Muscle of leg (tissue), 11 donors: ENCODE results near the gene ERI3. TPM values are rescaled to one million over a fixed set of nuclear protein-coding genes. Genes with fewer than 3 reads are reported as not detected.

Source experiments
- DNase-seq: peaks from one replicate; pipeline ENCODE4 v3.0.0; 2013
- H3K27ac ChIP-seq: one replicate; pipeline ENCODE4 v1.5.1; 2013; ENCODE audit warnings: mild to moderate bottlenecking, low read length, control low read depth
- H3K27me3 ChIP-seq: one replicate; pipeline ENCODE4 v1.6.1; 2013; ENCODE audit warnings: low read length; ENCODE audit not compliant: control insufficient read depth, insufficient read depth
- H3K36me3 ChIP-seq: one replicate; pipeline ENCODE4 v1.6.1; 2013; ENCODE audit warnings: low read length; ENCODE audit not compliant: control insufficient read depth, insufficient read depth
- H3K4me1 ChIP-seq: one replicate; pipeline ENCODE4 v1.6.1; 2013; ENCODE audit warnings: low read length; ENCODE audit not compliant: control insufficient read depth, insufficient read depth
- H3K4me3 ChIP-seq: one replicate; pipeline ENCODE4 v1.5.1; 2013; ENCODE audit warnings: low read length, control low read depth
- H3K9me3 ChIP-seq: replicated peaks from 2 replicates; pipeline ENCODE4 v1.6.1; 2013; ENCODE audit warnings: low read depth, low read length; ENCODE audit not compliant: control insufficient read depth
- WGBS: methylation state at CpG from one replicate; pipeline ENCODE4 v1.1.5; 2013; ENCODE audit warnings: missing lambda C conversion rate; ENCODE audit not compliant: insufficient coverage; 5-methylcytosine and 5-hydroxymethylcytosine counted together
- polyA plus RNA-seq, 8 donors: library from polyadenylated mRNA; unstranded; fragments of 120-200 nt; gene quantifications; one replicate each; pipeline versions ENCODE4 v1.2.1 to v1.2.3, GENCODE V29; 2013; ENCODE audit warnings: inconsistent platforms in 1 of 8, low replicate concordance in 1 of 8; ENCODE audit not compliant: insufficient read length in 8 of 8, insufficient read depth in 1 of 8
- total RNA-seq: library from RNA; stranded (reverse); fragments of 120-200 nt; gene quantifications from one replicate; pipeline ENCODE4 v1.2.4, GENCODE V29; 2013

ERI3 gene
- total and polyA plus RNA-seq, 9 donors, result 46.7 to 57.2 (median 52.1) TPM

DNA sequence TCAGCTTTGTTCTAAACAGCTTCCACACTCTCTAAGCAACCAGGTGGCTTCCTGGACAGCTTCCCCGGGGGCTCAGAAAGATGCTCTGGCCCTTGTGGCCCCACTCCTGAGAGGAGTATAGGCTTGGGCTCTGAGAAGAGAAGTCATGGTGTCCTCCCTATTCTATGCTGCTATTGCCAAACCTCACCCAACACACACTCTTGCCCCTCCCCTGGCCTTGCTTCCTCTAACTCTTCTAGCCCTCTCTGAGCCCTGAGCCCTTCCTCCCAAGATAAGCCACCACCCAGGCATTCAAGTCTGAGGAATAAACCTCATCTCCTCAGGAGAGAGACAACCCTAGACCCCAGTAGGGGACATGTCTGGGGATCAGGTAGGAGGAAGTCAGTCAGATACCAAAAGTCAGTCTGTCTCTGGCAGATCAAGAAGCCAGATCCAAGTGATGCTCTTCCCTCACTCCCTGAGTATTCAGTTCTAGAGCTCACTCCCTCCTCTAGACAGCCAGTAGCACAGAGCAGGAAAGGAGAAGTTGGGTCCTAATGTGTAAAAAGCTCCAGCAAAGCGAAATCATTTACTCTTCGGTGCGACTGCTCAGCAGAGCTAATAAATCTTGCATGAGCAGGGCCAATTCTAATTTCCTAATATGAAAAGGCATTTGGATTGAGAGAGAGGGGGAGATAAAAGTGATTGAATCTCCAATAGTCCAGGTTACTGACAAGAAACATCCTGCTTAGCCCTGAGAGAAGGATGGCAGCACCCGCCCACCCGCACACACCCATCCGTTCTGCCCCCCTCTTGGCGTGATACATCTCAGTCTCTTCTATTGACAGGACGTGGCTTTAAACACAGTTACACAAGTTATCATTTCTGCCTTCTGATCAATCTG, 91.2 kb downstream of the ERI3 start:
- WGBS, result 83% methylated on average over 8 of the region's 9 CpGs
- Histone ChIP-seq H3K27me3 (no peaks in the 10 kb centered on the region), H3K4me1 (peaks cover 18% of the 10 kb centered on the region), H3K9me3 (no peaks in the 10 kb centered on the region), H3K4me3 (no peak overlapping the region), H3K36me3 (peaks cover 4% of the 10 kb centered on the region), H3K27ac (no peak overlapping the region)
- no peak for DNase-seq

DNA sequence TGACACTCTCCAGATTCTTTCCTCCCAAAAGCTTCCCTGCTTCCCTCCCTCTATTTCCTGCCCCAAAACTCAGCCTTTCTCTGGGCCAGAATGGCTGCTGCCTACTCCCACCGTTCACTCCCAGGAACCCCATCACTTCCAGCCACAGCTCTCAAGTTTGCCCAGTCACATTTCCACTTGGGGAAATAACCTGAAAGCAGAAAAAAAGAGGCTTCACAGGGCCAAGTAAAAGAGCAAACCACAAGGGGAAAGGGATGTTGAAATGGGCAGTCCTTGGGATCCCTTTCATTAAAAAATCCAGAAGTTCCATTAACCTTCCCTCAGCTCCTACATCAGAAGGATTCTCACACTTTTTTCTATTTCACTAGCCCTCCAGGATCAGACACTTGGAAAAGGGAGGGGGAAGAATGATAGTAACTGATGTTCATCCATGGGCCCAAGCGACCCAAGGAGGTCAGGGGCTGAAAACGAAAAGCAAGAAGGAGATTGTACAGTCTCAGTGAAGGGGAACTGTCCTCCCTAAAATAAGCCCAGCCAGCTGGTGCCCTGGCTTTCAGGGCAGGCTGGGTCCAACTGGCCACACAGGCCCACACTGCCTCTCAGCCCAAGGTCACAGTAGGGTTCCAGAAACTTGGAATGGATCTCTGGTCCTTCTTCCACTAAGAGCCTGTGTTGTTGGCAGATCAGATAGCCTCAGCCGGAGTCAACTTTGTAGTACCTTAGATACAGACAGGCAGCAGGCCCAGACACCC, 92.1 kb downstream of the ERI3 start:
- Histone ChIP-seq H3K36me3 (peaks cover 4% of the 10 kb centered on the region), H3K4me1 (peaks cover 18% of the 10 kb centered on the region), H3K9me3 (no peaks in the 10 kb centered on the region), H3K27me3 (no peaks in the 10 kb centered on the region), H3K4me3 (no peak overlapping the region), H3K27ac (no peak overlapping the region)
- WGBS, result 83% methylated on average over 1 of the region's 4 CpGs
- no peak for DNase-seq

DNA sequence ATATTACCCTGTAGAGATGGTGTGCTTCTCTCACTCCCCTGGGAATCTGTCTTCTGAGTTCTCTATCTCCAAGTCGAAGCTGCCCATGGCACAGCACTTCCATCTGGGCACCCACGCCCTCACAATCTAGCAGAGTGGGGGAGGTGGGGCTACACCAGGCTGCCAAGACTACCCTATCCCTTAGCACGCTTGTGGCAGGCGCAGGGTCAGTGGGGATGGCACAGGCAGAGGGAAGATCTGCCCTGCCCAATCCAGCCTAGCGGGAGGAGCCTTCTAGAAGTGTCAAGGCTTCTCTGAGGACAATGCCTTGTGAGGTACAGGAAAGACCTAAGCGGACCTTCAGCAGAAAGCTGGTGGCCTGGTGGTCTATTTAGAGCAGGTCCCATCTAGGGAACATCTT, 92.6 kb downstream of the ERI3 start:
- no peak for DNase-seq
- Histone ChIP-seq H3K4me1 (peaks cover 16% of the 10 kb centered on the region), H3K27me3 (no peaks in the 10 kb centered on the region), H3K27ac (no peak overlapping the region), H3K9me3 (no peaks in the 10 kb centered on the region), H3K36me3 (peaks cover 10% of the 10 kb centered on the region), H3K4me3 (no peak overlapping the region)
- 100% methylated on average over 4 of the region's 6 CpGs for WGBS

DNA sequence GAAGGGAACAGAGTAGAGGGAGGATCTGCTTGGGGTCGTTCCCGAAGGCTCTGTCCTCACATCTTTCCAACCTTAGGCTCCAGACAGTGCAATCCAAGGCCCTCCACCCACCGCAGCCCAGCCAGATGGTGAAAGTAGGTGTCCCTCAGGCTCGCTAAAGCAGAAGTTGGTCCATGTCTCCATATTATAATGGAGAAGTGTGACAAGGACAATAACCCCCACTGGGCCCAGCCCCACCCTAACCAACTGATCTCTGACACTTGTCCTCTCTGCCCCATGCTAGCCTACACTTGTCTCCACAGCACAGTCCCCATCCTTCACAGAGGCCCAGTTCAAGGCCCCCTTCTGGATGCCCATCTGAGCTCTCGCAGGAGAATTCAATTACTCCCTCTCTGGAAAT, 93.1 kb downstream of the ERI3 start:
- H3K4me3 ChIP-seq, result no peak overlapping the region
- peaks cover 10% of the 10 kb centered on the region for H3K36me3 ChIP-seq
- DNase-seq, result no peak
- peaks cover 16% of the 10 kb centered on the region for H3K4me1 ChIP-seq
- 100% methylated on average over 1 of the region's 5 CpGs for WGBS
- no peaks in the 10 kb centered on the region for H3K9me3 ChIP-seq
- H3K27ac ChIP-seq, result no peak overlapping the region
- H3K27me3 ChIP-seq, result no peaks in the 10 kb centered on the region

DNA sequence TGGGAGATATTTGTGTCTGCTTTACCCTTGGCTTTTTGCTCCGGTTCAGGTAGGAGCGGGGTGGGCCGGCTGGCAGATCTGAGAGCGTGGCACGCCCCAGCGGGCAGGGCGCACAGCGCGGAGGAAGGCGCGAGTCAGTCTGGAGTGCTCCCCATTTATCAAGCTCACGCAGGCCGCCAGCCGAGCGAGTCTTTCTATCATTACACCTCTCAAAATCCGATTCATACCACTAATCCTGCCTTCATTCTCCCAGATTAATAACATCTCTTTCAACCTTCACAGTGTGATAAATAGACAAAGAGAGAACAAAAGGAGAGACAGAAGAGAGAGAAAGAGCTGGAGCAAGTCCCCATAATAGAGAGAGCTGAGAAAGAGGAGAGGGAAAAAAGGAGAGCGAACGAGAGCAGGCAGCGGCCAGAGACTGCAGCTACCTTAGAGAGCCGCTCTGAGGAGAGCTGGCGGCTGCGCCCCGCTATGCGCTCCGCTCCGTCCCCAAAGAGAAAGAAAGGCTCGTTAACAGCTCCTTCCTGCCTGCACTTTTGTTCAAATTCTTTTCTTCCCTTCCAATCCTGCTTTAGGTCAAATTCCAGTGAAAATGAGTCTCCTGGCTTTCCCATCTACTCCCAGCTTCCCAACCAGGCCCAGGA, 93.8 kb downstream of the ERI3 start:
- DNase-seq, result peak; percentile 25
- no peak overlapping the region for H3K27ac ChIP-seq
- H3K4me3 ChIP-seq, result no peak overlapping the region
- H3K9me3 ChIP-seq, result no peaks in the 10 kb centered on the region
- 70% methylated on average over 19 of the region's 27 CpGs for whole genome bisulfite sequencing
- H3K4me1 ChIP-seq, result peaks cover 16% of the 10 kb centered on the region
- H3K36me3 ChIP-seq, result peaks cover 10% of the 10 kb centered on the region
- no peaks in the 10 kb centered on the region for H3K27me3 ChIP-seq

- Histone ChIP-seq H3K4me1 (peaks cover 16% of the 10 kb centered on the region), H3K27me3 (no peaks in the 10 kb centered on the region), H3K36me3 (peaks cover 10% of the 10 kb centered on the region), H3K27ac (no peak overlapping the region), H3K9me3 (no peaks in the 10 kb centered on the region), H3K4me3 (no peak overlapping the region)
- no peak for DNase-seq
- WGBS, result 79% methylated on average over 3 of the region's 4 CpGs
Measured at GRCh38 chr1:44260792-44261170, 94.3 kb downstream of the ERI3 start.

- no peak overlapping the region for H3K27ac ChIP-seq
- H3K36me3 ChIP-seq, result peaks cover 10% of the 10 kb centered on the region
- H3K9me3 ChIP-seq, result no peaks in the 10 kb centered on the region
- no peaks in the 10 kb centered on the region for H3K27me3 ChIP-seq
- WGBS, result 86% methylated on average over 1 of the region's 2 CpGs
- DNase-seq, result no peak
- peaks cover 16% of the 10 kb centered on the region for H3K4me1 ChIP-seq
- H3K4me3 ChIP-seq, result no peak overlapping the region
Measured at GRCh38 chr1:44259090-44259489, 96.0 kb downstream of the ERI3 start.

GRCh38 chr1:44256762-44257554, 98.1 kb downstream of the ERI3 start:
- H3K4me3 ChIP-seq, result no peak overlapping the region
- H3K9me3 ChIP-seq, result no peaks in the 10 kb centered on the region
- H3K27ac ChIP-seq, result no peak overlapping the region
- H3K27me3 ChIP-seq, result no peaks in the 10 kb centered on the region
- no peak for DNase-seq
- peaks cover 13% of the 10 kb centered on the region for H3K36me3 ChIP-seq
- 57% methylated on average over 1 of the region's 10 CpGs for WGBS
- H3K4me1 ChIP-seq, result peaks cover 10% of the 10 kb centered on the region

DNA sequence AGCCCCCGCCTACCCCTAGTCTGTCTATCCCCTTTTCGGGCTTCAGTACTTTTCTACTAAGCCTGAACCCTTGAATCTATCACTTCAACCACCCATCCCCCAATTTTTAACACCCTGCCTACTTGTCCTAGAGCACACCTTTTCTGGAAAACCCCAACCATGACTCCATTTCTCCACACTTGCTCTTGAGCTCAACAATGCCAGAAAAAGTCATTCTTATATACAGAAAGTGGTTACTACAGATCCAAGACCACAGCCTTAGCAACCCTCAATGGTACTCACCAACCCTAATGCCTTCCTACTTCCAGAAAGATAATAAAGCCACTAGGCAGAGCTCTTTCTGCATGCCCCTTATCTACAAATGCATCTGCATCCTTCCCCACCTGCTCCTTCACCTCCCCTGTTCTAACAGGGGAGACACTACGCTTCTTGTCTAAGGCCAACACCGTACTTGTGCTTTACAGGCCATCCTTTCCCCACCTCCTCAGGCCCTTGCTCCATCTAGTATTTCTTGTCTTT, 100.6 kb downstream of the ERI3 start:
- Histone ChIP-seq H3K27ac (no peak overlapping the region), H3K9me3 (no peaks in the 10 kb centered on the region), H3K36me3 (peaks cover 15% of the 10 kb centered on the region), H3K4me3 (no peak overlapping the region), H3K27me3 (no peaks in the 10 kb centered on the region), H3K4me1 (peaks cover 15% of the 10 kb centered on the region)
- no peak for DNase-seq
- 93% methylated on average over 4 of the region's 4 CpGs for WGBS
